ENCODE data around the gene NR1I3. TPM values are rescaled to one million over a fixed set of nuclear protein-coding genes. Genes with fewer than 3 reads are reported as not detected.

Gene NR1I3
- total and polyA plus RNA-seq, 2 of the 13 experiments (the other 11 are each of a cell fraction or from before 2014, with no cell fraction given) = 0.62 to 0.95 TPM

GRCh38 chr1:161218301-161219077 lies 19.5 kb downstream of the NR1I3 start (continued):
- TF ChIP-seq ZNF775 (CRISPR knock-in tag; IDR thresholded peaks at IDR 0.05; ENCODE audit: borderline replicate concordance) = no peak
- TF ChIP-seq ATAD3A (CRISPR knock-in tag; IDR thresholded peaks at IDR 0.05) = no peak
- peak; percentile 79 for TF ChIP-seq RBFOX2 (IDR thresholded peaks at IDR 0.05; ENCODE audit: low read depth, low read length)
- no peak for TF ChIP-seq ZNF337 (CRISPR knock-in tag; IDR thresholded peaks at IDR 0.05; ENCODE audit: borderline replicate concordance, low read depth)
- TF ChIP-seq RXRA (CRISPR knock-in tag; IDR thresholded peaks at IDR 0.05) = peak; percentile 72
- TF ChIP-seq ZNF512 (CRISPR knock-in tag; IDR thresholded peaks at IDR 0.05) = no peak
- TF ChIP-seq ZNF501 (CRISPR knock-in tag; IDR thresholded peaks at IDR 0.05) = no peak
- TF ChIP-seq THAP7 (CRISPR knock-in tag; IDR thresholded peaks at IDR 0.05) = no peak
- TF ChIP-seq PAWR (CRISPR knock-in tag; IDR thresholded peaks at IDR 0.05; ENCODE audit: borderline replicate concordance) = no peak
- no peak for TF ChIP-seq SRF (IDR thresholded peaks at IDR 0.05; ENCODE audit: low read depth, low read length)
- no peak for TF ChIP-seq ZBTB8A (CRISPR knock-in tag; IDR thresholded peaks at IDR 0.05; ENCODE audit: borderline replicate concordance, low read depth)
- no peak for TF ChIP-seq HIVEP1 (CRISPR knock-in tag; IDR thresholded peaks at IDR 0.05)
- TF ChIP-seq SMAD1 (CRISPR knock-in tag; IDR thresholded peaks at IDR 0.05; ENCODE audit: borderline replicate concordance, low read depth) = no peak
- no peak for TF ChIP-seq IKZF1 (IDR thresholded peaks at IDR 0.05)
- TF ChIP-seq ZXDC (CRISPR knock-in tag; IDR thresholded peaks at IDR 0.05) = 0 out of 2 replicates have a peak, but pooled peaks have one; percentile 61
- no peak for TF ChIP-seq RFX3 (CRISPR knock-in tag; IDR thresholded peaks at IDR 0.05)
- no peak for TF ChIP-seq KDM5A (IDR thresholded peaks at IDR 0.05; ENCODE audit: borderline replicate concordance, low read length)
- TF ChIP-seq ZFP41 (CRISPR knock-in tag; IDR thresholded peaks at IDR 0.05; ENCODE audit: borderline replicate concordance) = no peak
- no peak for TF ChIP-seq ZNF33B (CRISPR knock-in tag; IDR thresholded peaks at IDR 0.05)
- no peak for TF ChIP-seq NAIF1 (CRISPR knock-in tag; IDR thresholded peaks at IDR 0.05; ENCODE audit: borderline replicate concordance)
- no peak for TF ChIP-seq MXD1 (CRISPR knock-in tag; IDR thresholded peaks at IDR 0.05)
- no peak for TF ChIP-seq SOX6 (IDR thresholded peaks at IDR 0.05)
- peak; percentile 92 for TF ChIP-seq SOX6 (CRISPR knock-in tag; IDR thresholded peaks at IDR 0.05)
- no peak for TF ChIP-seq ZFP36 (IDR thresholded peaks at IDR 0.05; ENCODE audit: borderline replicate concordance, low read depth, low read length, partially characterized antibody)
- TF ChIP-seq ZNF580 (CRISPR knock-in tag; IDR thresholded peaks at IDR 0.05; ENCODE audit: borderline replicate concordance, low read depth) = no peak; the same call in 1 of the 2 replicates
